Fibroblast of lung (primary cell): ENCODE measurements around the gene ANLN.

Experiments used
- CTCF ChIP-seq, 2 donors: IDR thresholded peaks in 1 of 2; conservative IDR thresholded peaks in 1 of 2; 1 replicate in 1 of 2; 2 replicates in 1 of 2; pipeline ENCODE4 v1.5.1; 2011 to 2012; ENCODE audit warnings: low read length in 2 of 2, control low read depth in 1 of 2, inconsistent platforms in 1 of 2, low read depth in 1 of 2, mild to moderate bottlenecking in 1 of 2
- EZH2 ChIP-seq: IDR thresholded peaks from 2 replicates; pipeline ENCODE4 v1.5.1; 2012; ENCODE audit warnings: low read length, control low read depth, mild to moderate bottlenecking; ENCODE audit errors: missing control alignments

GRCh38 chr7:36456138-36456537 is 66.5 kb downstream of the ANLN start:
- TF ChIP-seq CTCF (conservative IDR thresholded peaks at IDR 0.05 in 1 of 2, IDR thresholded peaks at IDR 0.05 in 1 of 2; ENCODE audit: low read depth in 1 of 2, low read length in 2 of 2) (no peak), EZH2 (no peak)
